Measurements from ENCODE around the gene SRGAP1.

SRGAP1 gene

GRCh38 chr12:63990828-63991547 is 146.5 kb downstream of the SRGAP1 start:
- DNase-seq (ENCODE audit: insufficient read length, low spot score) (no peak), FAIRE-seq (no peak)
- TF ChIP-seq CTCF (IDR thresholded peaks at IDR 0.05; ENCODE audit: insufficient read depth, missing control alignments) = no peak

- no peak for TF ChIP-seq CTCF (IDR thresholded peaks at IDR 0.05; ENCODE audit: insufficient read depth, missing control alignments)
- FAIRE-seq (no peak), DNase-seq (ENCODE audit: insufficient read length, low spot score) (no peak)
Measured at GRCh38 chr12:63994704-63995103, 150.2 kb downstream of the SRGAP1 start.

- DNase-seq (ENCODE audit: insufficient read length, low spot score) (no peak), FAIRE-seq (no peak)
- TF ChIP-seq CTCF (IDR thresholded peaks at IDR 0.05; ENCODE audit: insufficient read depth, missing control alignments) = no peak
Measured at GRCh38 chr12:63995512-63995911, 151.0 kb downstream of the SRGAP1 start.

DNA sequence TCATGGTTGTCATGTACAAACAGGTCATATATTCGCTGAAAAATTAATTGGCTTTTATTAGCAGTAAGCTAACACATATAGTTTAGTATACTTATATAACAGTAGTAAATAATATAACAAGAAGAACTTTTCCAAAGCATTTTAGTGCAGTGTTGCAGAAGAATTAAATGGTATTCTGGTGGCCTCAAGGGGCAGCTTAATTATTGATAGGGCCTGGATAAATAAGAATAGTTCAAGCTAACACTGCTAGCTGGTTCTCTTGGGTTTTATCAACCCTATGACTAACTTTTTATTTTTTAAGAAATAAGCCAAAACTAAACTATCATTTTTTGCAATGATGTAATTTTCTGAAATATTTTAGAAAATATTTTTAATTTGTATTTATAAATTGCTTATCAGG is 152.1 kb downstream of the SRGAP1 start:
- no peak for TF ChIP-seq CTCF (IDR thresholded peaks at IDR 0.05; ENCODE audit: insufficient read depth, missing control alignments)
- no peak for FAIRE-seq

GRCh38 chr12:63997198-63997597 is 152.7 kb downstream of the SRGAP1 start:
- DNase-seq (ENCODE audit: insufficient read length, low spot score) (no peak), FAIRE-seq (no peak)
- no peak for TF ChIP-seq CTCF (IDR thresholded peaks at IDR 0.05; ENCODE audit: insufficient read depth, missing control alignments)

More for the DNA sequence above, 152.1 kb downstream of the SRGAP1 start:
- no peak for DNase-seq (ENCODE audit: insufficient read length, low spot score)

- DNase-seq (ENCODE audit: insufficient read length, low spot score) (no peak), FAIRE-seq (no peak)
- no peak for TF ChIP-seq CTCF (IDR thresholded peaks at IDR 0.05; ENCODE audit: insufficient read depth, missing control alignments)
Measured at GRCh38 chr12:63998584-63998983, 154.1 kb downstream of the SRGAP1 start.

GRCh38 chr12:63999853-64000252 is 155.4 kb downstream of the SRGAP1 start:
- no peak for DNase-seq (ENCODE audit: insufficient read length, low spot score)
- TF ChIP-seq CTCF (IDR thresholded peaks at IDR 0.05; ENCODE audit: insufficient read depth, missing control alignments) = no peak
- FAIRE-seq = no peak

Data from D721Med (cell line).